Ascending aorta (tissue), 2 donors: ENCODE measurements around the gene INAFM2. TPM values are rescaled to one million over a fixed set of nuclear protein-coding genes. Genes with fewer than 3 reads are reported as not detected.

Experiments used
- DNase-seq, 2 donors: peaks; one replicate each; pipeline ENCODE4 v3.0.0-alpha.2; 2019; ENCODE audit warnings: low spot score in 2 of 2
- H3K27ac ChIP-seq, 2 donors: fragments of 200-600 bp; sonication (generic); one replicate each; pipeline ENCODE4 v1.5.1; 2016 to 2017; ENCODE audit warnings: mild to moderate bottlenecking in 1 of 2
- H3K27me3 ChIP-seq: fragments of 200-600 bp; sonication (generic); one replicate; pipeline ENCODE4 v1.5.1; 2017
- H3K36me3 ChIP-seq, 2 donors: fragments of 200-600 bp; sonication (generic); one replicate each; pipeline ENCODE4 v1.5.1; 2016
- H3K4me1 ChIP-seq, 2 donors: fragments of 200-600 bp; sonication (generic); one replicate each; pipeline ENCODE4 v1.5.1; 2016 to 2017; ENCODE audit warnings: mild to moderate bottlenecking in 1 of 2
- H3K4me3 ChIP-seq, 2 donors: fragments of 200-600 bp; sonication (generic); one replicate each; pipeline ENCODE4 v1.5.1; 2016 to 2017; ENCODE audit warnings: mild to moderate bottlenecking in 1 of 2
- H3K9me3 ChIP-seq, 2 donors: fragments of 200-600 bp; sonication (generic); one replicate each; pipeline ENCODE4 v1.5.1; 2016
- intact Hi-C: fragments of 100-400 bp; cut with DNase I; formaldehyde crosslinking; loops from one replicate; pipeline ENCODE4 v1.15.1; 2023
- total RNA-seq: library from RNA; depleted of rRNA; stranded (reverse); fragments of >200 nt; gene quantifications from one replicate; pipeline ENCODE4 v1.1.0, GENCODE V29; 2016
- TF ChIP-seq, protein P1 (sequence below), 3 experiments: fragments of 200-600 bp in 2 of 3; fragments of 450-650 bp in 1 of 3; sonication (generic) in 2 of 3; IDR thresholded peaks; one replicate each; pipeline ENCODE4 v1.5.1; 2016 to 2019; ENCODE audit warnings: antibody characterized with exemption in 3 of 3, mild to moderate bottlenecking in 1 of 3, moderate library complexity in 1 of 3

The INAFM2 gene
- total RNA-seq, 1 donor from 2014 or later = 69.8 TPM

DNA sequence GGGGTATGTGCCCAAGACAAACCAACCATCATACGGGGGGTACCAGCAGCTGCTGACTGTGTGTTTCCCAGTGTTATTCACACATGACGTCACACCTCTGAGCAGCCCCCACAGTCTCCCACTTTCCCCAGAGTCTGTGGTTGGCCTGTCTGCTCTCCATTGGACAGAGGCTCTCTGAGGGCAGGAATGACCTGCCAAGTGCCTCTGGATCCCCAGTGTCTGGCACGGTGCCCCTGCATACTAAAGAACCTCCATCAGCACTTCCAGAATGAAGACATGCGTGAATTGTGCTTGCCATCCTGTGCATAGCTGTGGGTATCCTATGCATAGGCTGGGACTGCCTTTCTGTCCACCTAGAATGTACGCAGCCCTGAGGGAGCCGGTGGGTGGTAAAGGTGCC, 20.7 kb downstream of the INAFM2 start:
- Histone ChIP-seq H3K4me3 (no peak overlapping the region), H3K36me3 (no peaks in the 10 kb centered on the region), H3K9me3 (no peaks in the 10 kb centered on the region), H3K27ac (peak overlapping the region; percentile 98 to 99), H3K4me1 (peaks cover 24 to 49% of the 10 kb centered on the region in 2 donors), H3K27me3 (no peaks in the 10 kb centered on the region)
- intact Hi-C loops = loop anchor here (2.0 to 5.0 kb wide), 3 partner anchors 63 to 223 kb away; partner anchors contain the start of genes CCDC32, IVD and RPUSD2
- no peak for DNase-seq
- TF ChIP-seq, protein P1, sequence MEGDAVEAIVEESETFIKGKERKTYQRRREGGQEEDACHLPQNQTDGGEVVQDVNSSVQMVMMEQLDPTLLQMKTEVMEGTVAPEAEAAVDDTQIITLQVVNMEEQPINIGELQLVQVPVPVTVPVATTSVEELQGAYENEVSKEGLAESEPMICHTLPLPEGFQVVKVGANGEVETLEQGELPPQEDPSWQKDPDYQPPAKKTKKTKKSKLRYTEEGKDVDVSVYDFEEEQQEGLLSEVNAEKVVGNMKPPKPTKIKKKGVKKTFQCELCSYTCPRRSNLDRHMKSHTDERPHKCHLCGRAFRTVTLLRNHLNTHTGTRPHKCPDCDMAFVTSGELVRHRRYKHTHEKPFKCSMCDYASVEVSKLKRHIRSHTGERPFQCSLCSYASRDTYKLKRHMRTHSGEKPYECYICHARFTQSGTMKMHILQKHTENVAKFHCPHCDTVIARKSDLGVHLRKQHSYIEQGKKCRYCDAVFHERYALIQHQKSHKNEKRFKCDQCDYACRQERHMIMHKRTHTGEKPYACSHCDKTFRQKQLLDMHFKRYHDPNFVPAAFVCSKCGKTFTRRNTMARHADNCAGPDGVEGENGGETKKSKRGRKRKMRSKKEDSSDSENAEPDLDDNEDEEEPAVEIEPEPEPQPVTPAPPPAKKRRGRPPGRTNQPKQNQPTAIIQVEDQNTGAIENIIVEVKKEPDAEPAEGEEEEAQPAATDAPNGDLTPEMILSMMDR (IDR thresholded peaks at IDR 0.05) = no peak

DNA sequence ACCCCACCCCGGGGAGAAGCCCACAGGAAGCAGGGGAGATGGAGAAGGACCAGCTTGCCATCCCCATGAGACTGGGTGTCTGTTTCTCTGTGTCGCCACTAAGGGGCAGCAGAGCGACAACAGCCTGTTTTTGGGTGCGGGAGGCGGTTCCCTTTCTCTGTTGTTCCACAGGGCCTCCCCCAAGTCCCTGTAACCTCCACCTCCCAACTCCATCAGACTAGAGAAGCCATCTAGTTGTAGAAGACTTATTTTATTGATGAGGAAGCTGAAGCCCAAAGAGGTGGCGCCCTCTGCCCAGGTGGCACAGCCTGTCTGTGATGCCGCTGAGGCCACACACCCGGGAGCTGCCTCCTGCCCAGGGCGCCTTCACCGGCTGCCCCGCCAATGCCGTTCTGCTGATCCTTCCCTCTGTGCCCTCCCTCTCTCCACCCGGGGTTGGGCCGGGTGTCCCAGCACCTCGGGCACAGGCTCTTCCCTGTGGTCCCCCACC, 21.2 kb downstream of the INAFM2 start:
- Histone ChIP-seq H3K27ac (peak overlapping the region; percentile 98 to 99), H3K27me3 (no peaks in the 10 kb centered on the region), H3K4me3 (no peak overlapping the region), H3K9me3 (no peaks in the 10 kb centered on the region), H3K36me3 (no peaks in the 10 kb centered on the region), H3K4me1 (peaks cover 20 to 45% of the 10 kb centered on the region in 2 donors)
- DNase-seq = no peak
- intact Hi-C loops = loop anchor here (2.0 to 5.0 kb wide), 3 partner anchors 63 to 223 kb away; partner anchors contain the start of genes CCDC32, IVD and RPUSD2
- TF ChIP-seq, protein P1 (IDR thresholded peaks at IDR 0.05) = peak; percentile 69 to 87 (median 80)

DNA sequence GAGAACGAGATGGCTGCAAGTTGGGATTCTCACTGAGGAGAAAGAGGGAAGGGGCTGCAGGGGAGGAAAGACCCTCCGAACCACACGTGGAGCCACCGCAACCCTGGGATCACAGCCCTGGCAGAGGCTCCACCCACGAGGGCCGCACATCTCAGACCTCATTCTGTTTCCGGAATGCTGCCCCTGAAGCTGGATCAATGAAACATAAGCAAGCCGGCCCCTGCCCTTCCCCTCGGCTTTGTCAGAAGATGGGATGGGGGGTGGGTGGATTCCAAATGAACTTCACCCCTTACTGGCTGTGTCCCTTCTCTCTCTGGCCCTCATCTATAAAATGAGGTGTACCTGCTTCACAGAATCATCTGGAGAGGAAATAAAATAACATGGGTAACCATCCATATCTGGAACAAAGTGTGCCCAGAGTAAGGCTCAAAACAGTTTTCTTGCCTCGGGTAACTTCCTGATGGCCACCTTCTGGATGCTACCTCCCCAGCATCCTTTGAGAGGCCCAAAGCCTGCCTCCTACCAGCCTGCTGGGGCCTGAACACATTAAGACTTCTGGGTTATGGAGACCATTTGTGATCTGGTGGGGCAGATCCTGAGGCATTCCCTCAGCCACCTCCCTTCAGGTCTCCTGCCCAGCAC, 21.9 kb downstream of the INAFM2 start:
- H3K27me3 ChIP-seq = no peaks in the 10 kb centered on the region
- H3K4me3 ChIP-seq = no peak overlapping the region
- no peaks in the 10 kb centered on the region for H3K36me3 ChIP-seq
- H3K4me1 ChIP-seq = peaks cover 17 to 39% of the 10 kb centered on the region in 2 donors
- no peak overlapping the region for H3K27ac ChIP-seq
- no peaks in the 10 kb centered on the region for H3K9me3 ChIP-seq
- DNase-seq = no peak
- TF ChIP-seq, protein P1 (IDR thresholded peaks at IDR 0.05) = no peak
- intact Hi-C loops = loop anchor here (2.0 kb wide), 1 partner anchor 77 kb away; no protein-coding TSS in a partner anchor

DNA sequence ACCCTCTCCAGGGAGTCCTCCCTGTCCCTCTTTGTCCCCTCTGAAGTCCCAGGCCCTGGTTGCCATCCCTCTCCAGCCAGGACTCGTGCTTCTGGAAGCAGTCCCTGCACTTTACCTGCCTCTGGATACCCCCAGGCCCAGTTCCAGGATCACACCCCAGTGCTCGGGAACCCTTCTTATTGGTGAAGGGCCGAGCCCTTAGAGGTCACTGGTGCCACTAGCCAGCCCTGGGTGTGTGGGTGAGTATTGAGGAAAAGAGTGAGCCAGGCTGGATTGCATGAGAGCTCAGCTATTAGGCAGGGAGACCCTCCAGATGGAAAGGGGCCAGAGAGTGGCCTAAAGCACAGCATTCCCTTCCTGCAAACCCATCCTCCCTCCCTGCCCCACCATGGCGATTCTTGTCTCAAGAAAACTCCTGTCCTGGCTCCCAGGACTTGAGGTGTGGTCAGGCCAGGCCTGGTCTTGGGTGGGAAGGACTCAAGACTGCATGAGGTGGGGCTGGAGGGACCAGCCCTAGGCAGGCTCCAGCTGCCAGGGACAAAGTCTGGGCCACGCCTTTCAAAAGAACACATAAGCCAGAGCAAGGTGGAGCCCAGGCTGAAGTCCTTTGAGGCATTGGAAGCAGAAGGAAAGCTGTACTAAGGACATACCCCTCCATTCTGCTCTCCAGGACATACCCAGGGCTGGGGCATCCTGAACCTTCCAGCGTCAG, 22.5 kb downstream of the INAFM2 start:
- Histone ChIP-seq H3K4me1 (peaks cover 16 to 34% of the 10 kb centered on the region in 2 donors), H3K4me3 (no peak overlapping the region), H3K27ac (no peak overlapping the region), H3K36me3 (no peaks in the 10 kb centered on the region), H3K9me3 (no peaks in the 10 kb centered on the region), H3K27me3 (no peaks in the 10 kb centered on the region)
- no peak for DNase-seq
- intact Hi-C loops = loop anchor here (2.0 kb wide), 1 partner anchor 77 kb away; no protein-coding TSS in a partner anchor
- TF ChIP-seq, protein P1 (IDR thresholded peaks at IDR 0.05) = no peak

DNA sequence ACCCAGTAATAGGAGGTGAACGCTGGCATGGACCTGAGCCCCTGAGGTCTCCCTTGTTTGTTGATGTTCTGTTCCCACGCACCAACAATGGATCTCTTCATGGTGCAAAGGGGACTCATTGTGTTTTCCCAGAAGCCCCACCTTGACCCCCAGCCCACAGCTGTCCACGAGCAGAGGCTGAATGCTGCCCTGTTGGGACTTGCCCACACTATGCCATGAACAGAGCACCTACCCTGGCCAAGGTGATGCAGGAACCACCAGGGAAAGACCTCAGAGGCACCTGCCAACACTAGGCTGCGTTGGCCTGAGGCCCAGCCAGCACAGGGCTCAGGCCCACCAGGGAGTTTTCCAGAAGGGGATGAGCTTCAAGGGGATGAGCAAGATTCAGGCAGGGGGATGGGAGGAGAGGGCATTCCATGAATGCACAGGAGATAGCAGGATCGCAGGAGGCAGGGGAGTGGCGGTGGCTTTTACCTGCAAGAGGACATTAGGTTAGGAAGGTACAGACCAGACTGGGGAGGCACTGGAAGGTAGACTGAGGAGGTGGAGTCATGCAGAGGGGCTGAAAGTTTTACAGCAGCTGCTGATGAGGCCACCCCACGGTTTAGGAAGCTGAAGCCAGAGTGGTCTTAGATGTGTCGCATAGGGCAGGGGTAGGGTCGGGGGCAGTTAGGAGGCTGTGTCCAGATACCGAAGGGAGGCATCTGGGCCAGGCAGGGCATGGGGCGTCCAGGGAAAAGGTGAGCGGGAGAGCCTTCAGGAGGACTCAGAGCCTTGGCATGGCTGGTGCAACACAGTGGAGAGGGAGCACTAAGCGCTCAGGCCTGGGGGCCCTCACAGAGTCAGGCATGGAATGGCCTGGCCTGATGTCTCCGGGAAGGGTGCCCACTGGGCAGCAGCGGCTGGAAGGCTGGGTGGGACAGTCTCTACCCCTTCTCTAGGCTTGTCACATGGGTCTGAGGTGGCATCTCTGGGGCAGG, 23.4 kb downstream of the INAFM2 start:
- no peak for DNase-seq
- no peaks in the 10 kb centered on the region for H3K36me3 ChIP-seq
- H3K4me1 ChIP-seq = peaks cover 9 to 26% of the 10 kb centered on the region in 2 donors
- no peak overlapping the region for H3K4me3 ChIP-seq
- TF ChIP-seq, protein P1 (IDR thresholded peaks at IDR 0.05) = no peak
- H3K9me3 ChIP-seq = no peaks in the 10 kb centered on the region
- H3K27ac ChIP-seq = no peak overlapping the region
- H3K27me3 ChIP-seq = no peaks in the 10 kb centered on the region
- intact Hi-C loops = no loop called here
